GM18909 (cell line): Measurements from ENCODE around the gene GDF11.

Experiments used
- ATAC-seq: cut with Tn5 transposase; IDR thresholded peaks from one replicate; pipeline ENCODE4 v1.9.1; 2021; ENCODE audit warnings: mild to moderate bottlenecking; ENCODE audit not compliant: unreplicated experiment, poor library complexity

Gene GDF11

DNA sequence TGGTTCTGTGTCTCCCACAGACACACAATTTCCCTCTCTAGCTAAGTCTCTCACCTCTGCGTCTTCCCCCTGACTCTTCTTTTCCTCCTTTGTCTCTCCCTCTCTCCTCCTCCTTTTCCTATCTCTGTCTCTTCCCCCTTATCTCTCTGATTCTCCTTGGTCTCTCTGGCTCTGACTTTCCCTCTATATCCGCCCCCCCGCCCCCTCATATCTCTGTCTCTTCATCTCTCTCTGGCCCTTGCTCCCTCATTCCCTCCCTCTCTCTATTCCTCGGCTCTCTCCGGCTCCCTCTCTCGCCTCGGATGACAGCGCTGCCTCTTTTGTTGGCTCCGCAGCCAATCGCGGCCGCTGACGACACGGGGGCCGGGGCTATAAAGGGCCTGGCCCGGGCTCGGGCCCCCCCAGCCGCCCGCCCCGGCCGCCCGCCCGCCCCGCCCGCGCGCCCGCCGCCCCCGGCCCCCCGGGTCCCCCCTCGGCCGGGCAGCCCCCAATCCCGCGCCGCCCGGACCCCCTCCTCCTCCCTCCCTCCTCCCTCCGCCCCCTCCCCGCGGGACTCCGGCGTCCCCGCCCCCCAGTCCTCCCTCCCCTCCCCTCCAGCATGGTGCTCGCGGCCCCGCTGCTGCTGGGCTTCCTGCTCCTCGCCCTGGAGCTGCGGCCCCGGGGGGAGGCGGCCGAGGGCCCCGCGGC lies at the start of gene GDF11:
Gene GDF11, plus strand, starts transcription at position 404 of the 687 bp plus-strand sequence. Its CDS starts 195 bp downstream, at position 599.
- peak; percentile 39 for ATAC-seq

DNA sequence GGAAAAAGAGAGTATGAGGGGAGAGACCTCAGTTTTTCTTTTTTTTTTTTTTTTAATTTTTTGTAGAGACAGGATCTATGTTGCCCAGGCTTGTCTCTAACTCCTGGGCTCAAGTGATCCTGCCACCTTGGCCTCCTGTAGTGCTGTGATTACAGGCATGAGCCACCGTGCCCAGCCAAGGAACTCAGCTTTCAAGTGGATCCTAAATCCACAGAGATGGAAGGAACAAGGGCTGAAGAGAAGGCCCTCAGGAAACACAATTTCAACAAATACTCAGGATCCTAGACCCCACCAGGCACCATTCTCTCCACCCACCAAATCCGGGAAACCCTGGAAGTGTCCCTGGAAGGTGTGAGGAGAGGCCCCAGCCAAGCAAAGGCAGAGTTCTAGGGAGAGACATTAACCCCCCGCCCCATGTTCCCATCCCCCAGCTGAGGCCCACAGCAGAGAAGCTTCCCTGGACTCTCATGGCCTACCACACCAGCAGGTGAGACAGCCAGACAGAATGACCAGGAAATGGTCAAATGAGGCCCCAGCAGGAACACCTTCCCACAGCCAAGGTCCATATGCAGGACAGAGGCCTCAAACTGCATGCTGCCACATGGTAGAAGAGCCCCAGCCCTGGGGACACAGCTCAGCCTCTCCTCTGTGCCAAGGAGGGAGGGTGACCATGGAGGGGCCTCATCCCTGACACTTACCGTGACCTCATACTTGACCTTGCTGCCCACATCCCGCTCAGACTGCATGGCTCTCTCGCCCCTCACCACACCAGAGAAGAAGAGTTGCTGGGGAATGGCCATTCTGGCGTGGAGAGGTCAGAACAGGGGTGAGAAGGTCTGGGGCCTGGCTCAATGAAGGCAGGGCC lies 49.4 kb upstream of the GDF11 start:
- ATAC-seq = no peak

DNA sequence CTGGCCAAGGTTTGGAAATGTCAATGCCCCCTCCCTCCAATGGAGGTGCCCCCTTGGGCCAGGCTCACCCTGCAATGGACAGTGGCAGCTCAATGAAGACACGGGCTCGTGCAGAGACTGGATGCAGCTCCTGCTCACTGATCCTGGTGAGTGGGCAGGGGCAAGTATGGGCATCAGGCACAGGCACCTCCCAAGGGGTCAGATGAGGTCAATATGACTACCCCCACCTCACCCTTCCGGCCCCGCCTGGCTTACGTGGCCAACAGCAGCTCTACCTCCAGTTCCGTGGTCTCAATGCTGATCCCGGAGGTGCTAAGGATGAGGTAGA lies 48.8 kb upstream of the GDF11 start:
- ATAC-seq = no peak

DNA sequence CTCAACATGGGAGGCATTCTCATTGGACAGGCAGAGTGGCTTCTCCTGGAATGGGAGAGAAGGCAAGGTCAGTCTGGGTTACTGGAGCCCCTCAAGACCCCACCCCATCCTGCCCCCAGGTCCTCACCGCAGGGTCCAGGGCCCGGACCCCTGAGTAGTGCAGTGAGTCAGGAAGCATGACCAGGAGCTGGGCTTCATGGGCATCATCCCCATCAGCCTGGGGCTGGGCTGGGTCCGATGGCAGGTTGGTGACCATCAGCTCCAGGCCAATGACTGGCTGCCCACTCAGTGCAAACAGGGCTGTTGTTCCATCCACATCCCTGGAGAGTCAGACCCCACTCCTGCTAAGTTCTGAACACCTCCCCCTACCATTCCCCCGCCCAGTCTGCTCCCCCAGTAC lies 48.3 kb upstream of the GDF11 start:
- ATAC-seq = no peak

DNA sequence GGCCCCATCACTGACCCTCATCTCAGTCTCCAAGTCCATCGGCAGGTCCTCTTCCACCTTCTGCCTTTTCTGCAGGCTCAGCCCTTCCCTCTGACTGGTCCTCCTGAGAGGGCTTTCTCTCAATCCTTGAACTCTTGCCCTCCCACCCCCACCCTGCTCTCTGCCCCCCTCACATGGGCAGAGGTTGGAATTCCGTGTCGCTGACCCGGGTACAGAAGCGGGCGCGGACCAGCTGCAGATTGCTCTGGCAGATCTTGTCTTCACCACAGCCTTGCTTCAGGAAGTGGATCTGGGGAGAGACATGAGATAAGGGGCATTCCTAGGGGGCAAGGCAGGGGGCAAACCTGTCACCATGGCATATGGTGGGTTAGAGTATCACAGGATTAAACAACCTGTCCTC lies 47.6 kb upstream of the GDF11 start:
- ATAC-seq = no peak

DNA sequence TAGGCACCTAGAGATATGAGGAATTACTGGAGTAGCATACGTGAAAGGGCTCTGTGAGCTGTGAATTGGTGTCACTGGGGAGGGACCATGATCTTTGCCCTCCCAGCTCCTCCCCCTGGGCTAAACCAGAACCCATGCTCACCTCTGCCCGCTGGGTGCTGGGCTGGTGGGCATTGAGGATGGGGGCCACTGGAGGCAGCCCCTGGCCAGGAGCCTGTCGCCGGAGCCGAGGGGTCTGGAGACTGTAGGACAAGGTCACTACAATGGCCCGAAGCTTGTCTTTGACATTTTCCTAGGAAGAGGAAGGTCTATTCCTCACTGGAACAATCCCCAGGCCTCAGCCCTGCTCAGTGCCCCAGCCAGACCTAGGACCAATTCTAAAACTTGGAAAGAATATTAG lies 46.8 kb upstream of the GDF11 start:
- ATAC-seq = no peak

DNA sequence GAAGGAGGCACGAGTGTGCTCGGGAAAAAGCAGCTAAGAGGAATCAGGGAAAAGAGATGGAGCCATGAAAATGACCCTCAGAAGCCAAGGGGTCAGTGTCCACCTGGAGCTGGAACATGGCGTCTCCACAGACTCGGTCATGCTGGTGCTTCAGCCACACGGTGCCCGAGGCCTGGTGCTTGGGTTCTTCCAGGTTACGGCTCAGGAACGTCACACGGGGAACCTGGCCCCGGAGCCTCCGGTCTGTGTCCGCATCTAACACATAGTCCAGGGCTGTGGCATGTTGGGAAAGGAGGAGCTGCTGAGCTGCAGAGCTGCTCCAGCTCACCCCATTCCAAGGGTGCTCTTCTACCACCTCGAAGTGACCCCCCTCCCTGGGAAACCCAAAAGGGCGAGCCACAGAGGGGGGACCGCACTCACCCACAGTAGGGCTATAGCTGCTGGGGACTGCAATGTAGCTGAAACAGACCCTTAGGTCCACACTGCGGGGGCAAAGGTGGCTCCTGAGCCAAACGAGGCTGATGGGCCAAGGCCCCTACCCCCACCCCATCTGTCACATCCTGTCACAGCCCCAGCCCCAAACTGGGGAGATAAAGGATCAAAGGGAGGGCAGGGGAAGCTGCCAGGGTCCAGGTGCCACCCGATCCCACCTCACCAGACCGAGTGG lies 46.0 kb upstream of the GDF11 start:
- ATAC-seq = no peak

DNA sequence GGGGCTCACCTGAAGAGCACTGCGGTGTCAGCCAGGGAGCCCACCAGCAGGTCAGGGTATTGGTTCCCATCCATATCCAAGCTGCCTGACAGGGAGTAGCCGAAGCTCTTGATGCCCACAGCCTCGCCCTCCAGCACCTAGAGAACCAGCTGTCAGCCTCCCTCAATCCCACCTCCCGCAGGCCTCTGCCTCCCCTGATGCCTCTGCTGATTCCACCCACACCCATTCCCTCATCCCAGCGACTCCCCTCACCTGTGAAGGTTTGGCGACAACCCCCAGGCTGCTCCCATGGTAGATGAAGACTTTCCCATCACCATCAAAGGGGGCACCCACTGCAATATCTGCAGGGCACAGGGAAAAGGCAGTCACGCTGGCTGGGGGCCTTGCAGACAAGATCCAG lies 45.2 kb upstream of the GDF11 start:
- ATAC-seq = no peak

DNA sequence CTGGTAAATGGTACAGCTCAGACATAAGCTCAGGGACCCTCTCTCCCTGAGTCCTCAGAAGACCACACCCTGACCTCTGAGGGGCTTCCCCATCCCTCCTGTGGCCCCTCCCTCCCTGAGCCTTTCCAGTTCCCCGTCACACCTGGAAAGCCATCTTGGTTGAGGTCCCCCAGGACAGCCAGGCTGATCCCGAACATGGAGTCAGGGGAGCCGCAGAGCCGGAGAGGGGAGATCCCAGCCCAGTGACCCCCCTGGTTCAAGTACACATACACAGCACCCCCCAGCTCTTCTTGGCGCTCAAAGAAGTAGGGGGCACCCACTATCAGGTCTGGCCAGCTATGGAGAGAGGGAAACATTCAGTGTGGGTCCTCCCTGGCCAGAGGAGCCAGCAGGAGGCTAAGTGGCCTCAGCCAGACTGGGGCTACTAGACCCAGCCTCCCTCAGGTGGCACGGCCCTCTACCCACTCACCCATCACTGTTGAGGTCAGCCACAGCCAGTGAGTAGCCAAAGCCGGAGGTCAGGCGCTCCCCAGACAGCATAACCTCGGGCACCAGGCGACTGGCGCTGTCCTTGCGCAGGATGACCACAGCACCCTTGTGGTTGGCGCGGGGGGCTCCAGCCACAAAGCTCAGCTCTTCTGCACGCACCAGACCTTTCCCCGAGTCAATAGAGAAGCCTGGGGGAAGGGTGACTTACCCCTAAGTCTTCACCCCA lies 44.5 kb upstream of the GDF11 start:
- ATAC-seq = no peak

DNA sequence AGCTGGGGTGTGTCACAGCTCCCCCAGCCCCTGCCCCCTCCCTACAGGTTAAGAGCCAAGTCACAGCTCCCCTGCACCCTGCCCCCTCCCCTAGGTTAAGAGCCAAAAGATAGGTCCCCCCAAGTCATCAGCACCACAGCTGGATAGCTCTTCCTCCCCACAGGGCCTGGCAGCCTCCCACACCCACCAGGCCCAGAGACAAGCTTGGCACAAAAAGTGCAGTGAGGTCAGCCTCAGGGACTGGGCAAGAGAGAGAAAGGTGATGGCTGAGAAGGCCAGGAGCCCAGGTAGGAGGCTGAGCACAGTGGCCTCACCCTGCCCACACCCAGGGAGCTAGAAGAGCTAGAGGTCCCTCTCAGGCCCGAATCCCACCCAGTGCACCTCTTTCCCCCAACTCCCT lies 44.0 kb upstream of the GDF11 start:
- ATAC-seq = no peak

DNA sequence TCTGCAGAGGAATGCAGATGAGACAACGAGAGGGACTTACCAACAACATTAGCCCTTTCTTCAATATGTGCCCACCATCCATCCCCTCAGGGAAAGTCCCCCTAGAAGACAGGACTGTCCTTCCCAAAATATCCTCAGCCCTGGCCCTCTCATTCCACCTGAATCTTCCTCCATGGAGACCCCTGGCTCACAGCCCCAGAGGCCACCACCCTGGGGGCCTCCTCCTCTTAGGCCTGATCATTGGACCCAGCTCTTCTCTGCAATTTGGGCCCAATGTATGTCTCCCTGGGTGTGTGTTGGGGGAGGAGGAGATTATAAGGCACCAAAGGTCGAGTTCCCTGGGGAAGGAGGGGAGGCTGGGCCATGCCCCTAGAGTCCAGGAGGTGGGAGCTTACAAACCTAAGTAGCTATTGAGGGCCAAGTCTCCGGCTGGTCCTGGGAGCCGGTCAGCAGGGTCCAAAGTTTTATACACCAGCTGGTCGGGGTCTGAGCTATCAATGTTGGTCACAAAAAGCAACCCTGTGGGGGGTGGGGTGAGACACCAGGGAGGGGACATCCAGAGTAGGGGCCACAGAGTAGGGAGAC lies 43.4 kb upstream of the GDF11 start:
- ATAC-seq = no peak

DNA sequence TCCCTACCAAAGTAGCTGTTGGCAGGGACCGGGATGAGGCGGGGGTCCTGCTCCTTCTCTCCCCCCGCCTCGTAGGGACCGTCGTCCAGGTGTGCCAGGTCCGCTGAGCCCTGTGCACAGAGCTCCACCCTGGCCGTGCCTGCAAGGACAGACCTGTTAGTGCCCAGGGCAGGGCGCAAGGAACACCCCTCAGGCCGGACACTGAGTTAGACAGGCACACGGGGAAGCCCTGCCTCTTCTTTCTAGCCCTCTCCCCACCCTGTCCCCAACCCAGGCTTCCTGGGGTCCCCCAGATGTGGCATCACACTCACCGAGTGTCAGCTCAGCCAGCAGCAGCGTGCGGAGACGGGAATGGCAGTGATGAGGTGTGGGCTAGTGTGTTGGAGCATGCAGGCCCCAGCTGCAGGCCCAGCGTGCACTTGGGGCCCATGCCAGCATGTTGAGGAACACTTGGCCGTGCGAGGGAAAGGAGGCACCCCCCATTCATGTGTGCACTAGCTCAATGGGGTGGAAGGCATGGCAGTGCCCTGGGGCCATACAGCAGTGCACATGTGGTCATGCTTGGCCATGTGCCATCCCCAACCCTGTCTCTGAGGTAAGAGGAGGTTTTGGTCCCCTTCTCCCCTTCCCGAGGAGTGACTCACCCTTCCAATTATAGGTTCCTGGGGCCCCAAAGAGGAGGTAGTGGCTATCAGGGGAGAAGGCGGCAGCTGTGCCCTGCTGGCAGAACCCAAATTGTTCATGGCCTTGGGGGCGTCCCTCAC lies 42.5 kb upstream of the GDF11 start:
- no peak for ATAC-seq

DNA sequence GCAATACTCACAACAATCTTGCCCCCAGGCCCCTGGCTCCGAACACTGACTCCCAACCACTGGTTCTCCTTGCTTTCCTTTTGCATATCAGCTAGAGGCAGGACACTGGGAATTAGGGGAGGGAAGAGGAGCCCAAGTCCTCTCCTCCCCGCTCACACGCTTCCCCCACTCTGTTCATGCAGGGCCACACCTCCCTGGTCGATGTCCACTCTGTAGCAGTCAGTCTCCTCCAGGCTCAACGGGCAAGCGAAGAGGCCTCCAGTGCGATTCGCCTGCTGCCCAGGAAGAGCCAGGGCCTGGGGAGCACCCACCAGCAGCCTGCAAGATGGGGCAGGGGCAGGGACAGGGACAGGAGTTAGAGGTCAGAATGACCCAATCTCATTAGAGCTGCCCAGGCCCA lies 40.1 kb upstream of the GDF11 start:
- no peak for ATAC-seq

DNA sequence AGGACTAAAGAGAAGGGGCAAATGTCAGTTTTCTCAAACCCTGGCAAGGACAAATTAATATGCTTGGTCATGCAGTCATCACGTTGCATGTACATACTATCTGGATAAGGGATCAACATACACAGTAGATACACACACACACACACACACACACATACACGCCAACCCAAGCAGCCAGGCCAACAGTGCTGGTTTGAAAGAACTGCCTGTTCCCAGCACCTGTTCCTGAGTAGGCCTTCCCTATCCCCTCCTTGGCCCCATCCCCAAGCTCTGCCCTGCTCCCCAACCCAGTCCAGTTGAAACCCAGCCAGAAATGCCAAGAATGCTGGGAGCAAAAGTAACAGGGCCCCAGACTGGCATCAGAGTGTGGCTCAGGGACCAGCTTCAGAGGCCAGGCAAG lies 39.6 kb upstream of the GDF11 start:
- no peak for ATAC-seq

DNA sequence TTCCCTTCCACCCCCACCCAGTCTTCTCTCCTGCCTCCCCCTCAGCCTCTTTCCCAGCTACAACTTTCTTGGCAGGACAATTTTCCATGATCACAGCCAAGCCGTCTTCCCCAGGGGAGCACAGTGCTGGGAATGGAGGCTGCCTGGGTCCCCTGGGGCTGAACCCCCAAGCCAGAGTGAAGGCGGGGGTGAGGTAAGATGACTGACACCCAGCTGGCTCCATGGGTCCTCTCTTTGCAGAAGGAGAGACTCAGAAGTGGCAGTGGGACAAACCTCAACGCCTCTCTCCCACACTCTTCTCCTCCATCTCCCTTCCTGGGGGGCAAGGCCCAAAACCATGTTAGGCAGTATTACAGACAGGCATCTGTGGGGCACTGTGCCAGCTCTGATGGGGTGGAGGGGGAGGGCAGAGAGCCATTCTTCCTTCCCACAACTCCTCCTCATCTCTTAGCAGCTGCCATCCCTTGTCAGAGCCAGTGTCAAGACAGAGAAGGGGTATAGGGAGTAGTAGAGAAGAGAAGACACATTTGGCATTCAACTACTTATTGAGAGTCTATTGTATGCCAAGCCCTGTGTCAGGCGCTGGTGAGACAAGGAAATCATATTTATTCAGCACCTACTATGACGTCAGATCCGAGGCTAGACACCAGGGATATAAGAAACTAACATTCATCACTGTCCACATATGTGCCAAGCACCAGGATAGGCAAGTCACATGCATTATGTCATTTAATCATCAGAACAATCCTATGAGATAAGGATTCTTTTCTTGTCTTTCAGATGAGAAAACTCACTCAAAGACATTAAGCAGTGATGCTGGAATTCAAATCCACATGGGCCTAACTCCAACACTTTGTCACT lies 38.8 kb upstream of the GDF11 start:
- ATAC-seq = no peak

DNA sequence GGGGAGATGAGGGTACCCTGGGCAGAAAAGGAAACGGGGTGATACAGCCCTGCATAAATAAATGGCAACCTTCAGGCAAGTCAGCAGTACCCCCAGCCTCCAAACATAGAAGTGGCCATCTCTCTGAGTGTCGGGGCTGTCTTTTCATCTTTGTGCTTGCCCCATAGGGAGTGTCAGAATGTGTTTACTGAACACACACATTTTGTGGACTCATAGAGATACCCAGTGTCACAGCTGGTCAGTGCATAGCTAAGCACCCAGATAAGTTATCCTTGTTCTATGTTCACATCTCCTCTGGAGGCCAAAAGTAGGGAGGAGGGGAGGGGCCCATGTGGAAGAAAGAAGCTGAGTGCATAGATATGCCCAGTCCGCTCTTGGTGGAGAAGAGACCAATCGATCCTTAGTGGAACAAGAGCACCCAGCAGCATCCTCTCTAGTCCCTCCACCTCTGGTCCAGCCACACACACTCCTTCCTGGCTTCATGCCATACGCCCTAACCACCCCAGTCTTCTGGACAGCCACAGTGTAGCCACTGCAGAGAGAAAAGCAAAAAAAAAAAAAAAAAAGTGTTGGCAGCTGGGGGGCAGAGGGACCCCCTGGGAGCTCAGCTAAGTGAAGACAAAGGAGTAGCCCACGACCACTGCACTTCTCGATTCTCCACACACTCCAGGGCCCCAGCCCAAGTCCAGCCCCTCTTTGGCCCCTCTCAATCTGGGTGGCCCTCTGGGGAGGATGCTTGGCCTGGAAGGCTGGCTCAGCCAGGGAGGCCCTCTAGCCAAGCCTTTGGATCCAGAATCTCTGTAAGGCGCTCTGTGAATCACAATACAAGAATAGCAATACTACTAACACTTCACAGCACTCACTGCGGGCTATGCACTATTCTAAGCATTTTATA lies 37.9 kb upstream of the GDF11 start:
- no peak for ATAC-seq

DNA sequence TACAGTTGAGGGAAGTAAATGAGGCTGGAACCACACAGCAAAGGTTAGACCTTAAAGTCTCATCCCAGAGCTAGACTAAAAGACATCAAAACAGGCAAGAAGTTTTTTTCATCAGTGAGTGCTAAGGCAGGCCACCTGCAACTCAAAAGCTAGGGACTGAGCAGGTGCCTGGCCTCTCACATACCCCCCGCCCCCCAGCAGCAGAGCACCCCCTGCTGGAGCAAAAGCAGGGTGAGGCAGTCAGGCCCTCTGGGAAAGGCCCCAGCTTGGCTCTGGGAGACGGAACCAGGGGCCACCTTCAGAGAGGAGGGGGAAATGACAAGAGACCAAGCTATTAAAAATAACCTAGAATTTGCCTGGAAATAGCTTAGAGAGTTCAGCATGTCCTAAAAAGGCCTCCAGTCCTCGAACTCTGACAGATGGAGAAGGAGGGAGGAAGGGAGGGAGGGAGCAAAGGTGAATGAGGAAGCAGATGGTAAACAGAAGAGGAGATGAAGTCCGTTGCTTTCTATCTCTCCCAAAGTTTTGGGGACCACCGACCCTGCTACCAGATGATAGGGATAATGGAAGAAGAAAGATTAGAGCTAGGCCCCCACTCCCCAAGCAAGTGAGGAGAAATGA lies 37.0 kb upstream of the GDF11 start:
- ATAC-seq = no peak
